Measurements from ENCODE around the gene ZC3H11A. TPM values are rescaled to one million over a fixed set of nuclear protein-coding genes. Genes with fewer than 3 reads are reported as not detected.

ZC3H11A gene
- total RNA-seq, 1 experiment from 2014 or later, result 95.9 TPM

GRCh38 chr1:203799157-203799556, 3.7 kb downstream of the ZC3H11A start:
- Histone ChIP-seq H4K5ac (ENCODE audit: insufficient read length, low read depth, low read length) (no peak overlapping the region), H3K23me2 (ENCODE audit: insufficient read length, low read depth, low read length, poor library complexity, severe bottlenecking) (no peaks in the 10 kb centered on the region), H3K18ac (ENCODE audit: insufficient read length, low read depth, low read length) (no peak overlapping the region), H2AK5ac (ENCODE audit: insufficient read length, low read length) (no peak overlapping the region), H3K79me2 (ENCODE audit: insufficient read depth, low read length) (peaks cover 37% of the 10 kb centered on the region), H3K4me2 (ENCODE audit: insufficient read depth, insufficient read length, low read length) (no peak overlapping the region), H4K8ac (replicated peaks; ENCODE audit: insufficient read length, low read depth, low read length) (no peak overlapping the region), H3K9ac (ENCODE audit: extremely low read depth, insufficient read length, low read length) (no peak overlapping the region), H2BK15ac (ENCODE audit: low read depth, low read length) (no peak overlapping the region), H3K23ac (ENCODE audit: insufficient read length, low read depth, low read length) (no peak overlapping the region), H3K9me3 (ENCODE audit: control insufficient read depth, low read depth, low read length) (no peaks in the 10 kb centered on the region), H3K56ac (ENCODE audit: insufficient read length, low read depth, low read length) (no peak overlapping the region), H3K4ac (ENCODE audit: low read depth, low read length) (no peak overlapping the region), H3K14ac (ENCODE audit: insufficient read depth, low read length) (no peak overlapping the region), H2BK5ac (ENCODE audit: insufficient read length, low read length) (no peak overlapping the region), H3T11ph (ENCODE audit: low read length) (no peak overlapping the region), H2BK20ac (ENCODE audit: low read depth, low read length, poor library complexity, severe bottlenecking) (no peak overlapping the region), H3K4me1 (ENCODE audit: insufficient read depth, low read length) (no peaks in the 10 kb centered on the region), H3K27me3 (ENCODE audit: insufficient read depth, low read length) (no peaks in the 10 kb centered on the region), H3K79me1 (ENCODE audit: insufficient read depth, low read depth, low read length, poor library complexity, severe bottlenecking) (no peaks in the 10 kb centered on the region), H2BK12ac (ENCODE audit: insufficient read length, low read depth, low read length) (no peak overlapping the region), H4K20me1 (ENCODE audit: control insufficient read depth, insufficient read depth, insufficient read length) (no peaks in the 10 kb centered on the region), H4K91ac (ENCODE audit: insufficient read length, low read depth, low read length) (no peak overlapping the region), H2BK120ac (ENCODE audit: low read depth, low read length, poor library complexity, severe bottlenecking) (no peak overlapping the region), H2AFZ (ENCODE audit: low read length) (no peak overlapping the region), H3K27ac (ENCODE audit: insufficient read length, low read depth, low read length) (no peak overlapping the region)
- no CpG with 5 or more reads among the region's 4 CpGs for WGBS (ENCODE audit: extremely low coverage, insufficient read length, low lambda C conversion rate)
- H3K27ac Mint-ChIP-seq, result no peak overlapping the region
- peaks cover 13 to 27% of the 10 kb centered on the region in 2 experiments; a peak in 4 of 5 replicates for H3K9me3 Mint-ChIP-seq
- H3K36me3 Mint-ChIP-seq (ENCODE audit: insufficient read depth in 1 of 3, low read depth in 3 of 3), result peaks cover 54 to 59% (median 55%) of the 10 kb centered on the region in 3 experiments
- no peak for TF ChIP-seq CTCF (conservative IDR thresholded peaks at IDR 0.05)
- no peak overlapping the region for H3K4me3 Mint-ChIP-seq
- DNase-seq, result no peak
- H3K27me3 Mint-ChIP-seq (ENCODE audit: low read depth), result no peaks in the 10 kb centered on the region
- H3K4me1 Mint-ChIP-seq, result peaks cover 30 to 42% of the 10 kb centered on the region in 2 experiments

All from H9 (cell line).